ENCODE measurements around the gene ADGRB3. TPM values are rescaled to one million over a fixed set of nuclear protein-coding genes. Genes with fewer than 3 reads are reported as not detected.

ADGRB3 gene
- total and polyA plus RNA-seq, 8 donors, result 0.19 to 16.0 (median 0.61) TPM; not detected in 1

DNA sequence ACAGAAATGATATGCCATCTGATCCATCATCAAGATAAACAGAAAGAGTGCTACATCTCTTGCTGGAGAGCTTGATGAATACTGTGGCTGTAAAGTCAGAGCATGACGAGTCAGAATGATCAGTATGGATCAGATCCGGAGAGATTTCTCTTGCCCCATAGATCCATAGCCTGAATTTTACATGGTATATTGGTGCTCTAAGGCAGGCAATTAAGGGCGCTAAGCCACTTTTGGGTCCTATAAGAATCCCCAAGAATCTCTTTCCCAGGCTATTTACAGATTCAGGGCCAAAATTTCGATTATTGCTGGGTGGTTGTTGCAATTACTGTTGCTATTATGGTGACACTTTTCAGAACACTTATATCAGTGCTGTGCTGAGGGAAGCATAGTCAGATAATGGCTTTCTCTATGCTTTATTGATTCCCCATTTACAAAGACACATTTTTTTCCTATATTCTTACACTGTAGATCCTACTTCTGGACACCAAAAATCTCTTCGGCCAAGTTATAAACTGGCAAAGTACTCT, 94.4 kb downstream of the ADGRB3 start:
- H3K9me3 ChIP-seq, result no peaks in the 10 kb centered on the region
- DNase-seq, result no peak
- WGBS, 5 donors, result 65 to 72% (median 68%) methylated on average over 5 of the region's 5 CpGs
- H3K36me3 ChIP-seq, result no peaks in the 10 kb centered on the region
- intact Hi-C loops (cut with DNase I; ENCODE audit: low total_unique reads), result no loop called here
- no peaks in the 10 kb centered on the region for H3K4me1 ChIP-seq
- no peak overlapping the region for H3K4me3 ChIP-seq
- TF ChIP-seq POLR2A (IDR thresholded peaks at IDR 0.05) (no peak), EP300 (IDR thresholded peaks at IDR 0.05) (no peak), POLR2AphosphoS5 (IDR thresholded peaks at IDR 0.05) (no peak)
- TF ChIP-seq, protein P1, sequence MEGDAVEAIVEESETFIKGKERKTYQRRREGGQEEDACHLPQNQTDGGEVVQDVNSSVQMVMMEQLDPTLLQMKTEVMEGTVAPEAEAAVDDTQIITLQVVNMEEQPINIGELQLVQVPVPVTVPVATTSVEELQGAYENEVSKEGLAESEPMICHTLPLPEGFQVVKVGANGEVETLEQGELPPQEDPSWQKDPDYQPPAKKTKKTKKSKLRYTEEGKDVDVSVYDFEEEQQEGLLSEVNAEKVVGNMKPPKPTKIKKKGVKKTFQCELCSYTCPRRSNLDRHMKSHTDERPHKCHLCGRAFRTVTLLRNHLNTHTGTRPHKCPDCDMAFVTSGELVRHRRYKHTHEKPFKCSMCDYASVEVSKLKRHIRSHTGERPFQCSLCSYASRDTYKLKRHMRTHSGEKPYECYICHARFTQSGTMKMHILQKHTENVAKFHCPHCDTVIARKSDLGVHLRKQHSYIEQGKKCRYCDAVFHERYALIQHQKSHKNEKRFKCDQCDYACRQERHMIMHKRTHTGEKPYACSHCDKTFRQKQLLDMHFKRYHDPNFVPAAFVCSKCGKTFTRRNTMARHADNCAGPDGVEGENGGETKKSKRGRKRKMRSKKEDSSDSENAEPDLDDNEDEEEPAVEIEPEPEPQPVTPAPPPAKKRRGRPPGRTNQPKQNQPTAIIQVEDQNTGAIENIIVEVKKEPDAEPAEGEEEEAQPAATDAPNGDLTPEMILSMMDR (IDR thresholded peaks at IDR 0.05), result no peak
- H3K27ac ChIP-seq, result no peak overlapping the region
- H3K27me3 ChIP-seq, result no peaks in the 10 kb centered on the region

DNA sequence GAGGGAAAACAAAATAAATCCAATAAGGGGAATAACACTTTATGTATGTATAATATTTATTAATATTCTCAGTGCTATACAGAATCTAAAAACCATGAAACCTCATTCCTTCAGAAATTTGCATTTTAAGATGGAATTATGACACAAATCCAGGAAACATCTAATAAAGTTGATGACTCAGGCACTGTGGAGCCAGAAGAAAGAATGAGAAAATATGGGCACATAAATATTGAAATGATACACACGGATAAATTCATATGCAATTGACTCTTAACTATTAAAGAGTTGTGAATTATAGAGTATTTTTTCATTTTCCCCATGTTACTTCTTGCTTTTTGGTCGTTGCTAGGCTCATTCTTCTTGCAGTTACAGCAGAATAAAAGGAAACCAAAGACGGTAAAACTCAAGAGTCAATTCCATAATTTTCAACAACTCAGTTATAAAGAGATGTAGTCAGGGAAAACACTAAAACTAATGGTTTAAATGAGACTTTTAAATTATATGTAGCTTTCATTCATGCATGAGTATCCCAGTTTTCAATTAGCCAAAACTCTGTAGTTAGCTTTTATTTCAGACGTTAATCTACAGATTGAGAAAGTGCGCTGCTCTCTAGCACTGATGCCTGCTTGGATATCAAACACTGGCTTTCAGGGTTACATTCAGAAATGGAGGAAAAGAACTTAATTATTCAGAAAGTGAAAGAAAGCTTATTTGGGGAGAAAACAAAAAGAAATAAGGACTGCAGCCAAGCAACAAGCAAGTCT, 95.4 kb downstream of the ADGRB3 start:
- H3K9me3 ChIP-seq, result no peaks in the 10 kb centered on the region
- no peak overlapping the region for H3K27ac ChIP-seq
- intact Hi-C loops (cut with DNase I; ENCODE audit: low total_unique reads), result no loop called here
- WGBS, 5 donors, result 58 to 81% (median 71%) methylated on average over 5 of the region's 5 CpGs
- no peaks in the 10 kb centered on the region for H3K36me3 ChIP-seq
- H3K4me1 ChIP-seq, result no peaks in the 10 kb centered on the region
- no peak for DNase-seq
- TF ChIP-seq EP300 (IDR thresholded peaks at IDR 0.05) (no peak), POLR2A (IDR thresholded peaks at IDR 0.05) (no peak), POLR2AphosphoS5 (IDR thresholded peaks at IDR 0.05) (no peak)
- TF ChIP-seq, protein P1 (IDR thresholded peaks at IDR 0.05), result no peak
- H3K27me3 ChIP-seq, result no peaks in the 10 kb centered on the region
- H3K4me3 ChIP-seq, result no peak overlapping the region

DNA sequence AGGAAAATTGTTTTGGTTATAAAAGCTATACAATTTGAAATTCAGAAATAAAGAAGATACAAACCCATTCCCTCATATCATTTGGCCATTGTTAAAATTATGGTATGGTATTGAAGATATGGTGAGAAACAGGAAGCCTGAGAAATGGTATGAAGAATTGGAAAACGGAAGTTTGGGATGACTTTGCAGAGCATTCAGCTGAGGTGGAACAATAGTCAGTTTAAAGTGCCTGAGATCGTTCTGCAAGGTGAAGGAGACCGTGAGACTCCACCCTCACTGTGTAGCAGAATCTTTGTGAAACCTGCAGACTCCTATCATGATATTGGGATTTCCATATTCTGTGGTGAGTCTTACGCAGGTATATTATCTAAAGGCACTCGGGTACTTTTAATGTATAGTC, 97.3 kb downstream of the ADGRB3 start:
- Histone ChIP-seq H3K27ac (no peak overlapping the region), H3K4me3 (no peak overlapping the region), H3K4me1 (no peaks in the 10 kb centered on the region), H3K27me3 (no peaks in the 10 kb centered on the region), H3K36me3 (no peaks in the 10 kb centered on the region), H3K9me3 (no peaks in the 10 kb centered on the region)
- intact Hi-C loops (cut with DNase I; ENCODE audit: low total_unique reads), result no loop called here
- TF ChIP-seq POLR2A (IDR thresholded peaks at IDR 0.05), result no peak
- no peak for TF ChIP-seq EP300 (IDR thresholded peaks at IDR 0.05)
- TF ChIP-seq POLR2AphosphoS5 (IDR thresholded peaks at IDR 0.05), result no peak
- TF ChIP-seq, protein P1 (IDR thresholded peaks at IDR 0.05), result no peak
- WGBS, 5 donors, result 78 to 87% (median 84%) methylated on average over 5 of the region's 5 CpGs
- DNase-seq, result no peak

DNA sequence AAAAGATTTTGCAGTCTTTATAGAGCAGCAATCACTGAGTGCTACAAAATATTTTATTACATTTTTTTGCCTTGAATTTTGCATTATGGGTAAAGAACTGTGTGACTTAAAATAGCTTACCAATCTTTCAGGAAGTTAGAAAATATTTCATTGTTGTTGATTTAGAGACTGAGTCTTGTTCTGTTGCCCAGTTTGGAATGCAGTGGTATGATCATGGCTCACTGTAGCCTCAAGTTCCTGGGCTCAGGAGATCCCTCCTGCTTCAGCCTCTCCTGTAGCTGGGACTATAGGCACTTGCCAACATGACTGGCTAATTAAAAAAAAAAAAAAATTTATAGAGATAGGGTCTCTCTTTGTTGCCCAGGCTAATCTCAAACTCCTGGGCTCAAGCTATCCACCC, 100.8 kb downstream of the ADGRB3 start:
- Histone ChIP-seq H3K36me3 (no peaks in the 10 kb centered on the region), H3K4me1 (no peaks in the 10 kb centered on the region), H3K9me3 (no peaks in the 10 kb centered on the region), H3K27me3 (no peaks in the 10 kb centered on the region), H3K27ac (no peak overlapping the region), H3K4me3 (no peak overlapping the region)
- no peak for TF ChIP-seq POLR2AphosphoS5 (IDR thresholded peaks at IDR 0.05)
- no peak for TF ChIP-seq POLR2A (IDR thresholded peaks at IDR 0.05)
- TF ChIP-seq, protein P1 (IDR thresholded peaks at IDR 0.05), result no peak
- TF ChIP-seq EP300 (IDR thresholded peaks at IDR 0.05), result no peak
- intact Hi-C loops (cut with DNase I; ENCODE audit: low total_unique reads), result no loop called here
- no peak for DNase-seq
